HepG2 (cell line): ENCODE measurements around the gene ZNF513.

Experiments
- LCORL ChIP-seq, 2 experiments: fragments of 450-650 bp in 1 of 2; sonication (generic) in 1 of 2; formaldehyde crosslinking in 1 of 2; IDR thresholded peaks; 2 replicates each; pipeline versions ENCODE4 v1.5.0 to v1.6.1; 2017 to 2020; ENCODE audit warnings: antibody characterized with exemption in 1 of 2, missing genetic modification reagents in 1 of 2
- SETDB1 ChIP-seq: sonication (generic); formaldehyde crosslinking; IDR thresholded peaks from 2 replicates; pipeline ENCODE4 v1.5.1; 2020; ENCODE audit warnings: missing genetic modification reagents, mild to moderate bottlenecking, borderline replicate concordance

GRCh38 chr2:27421660-27422250, 41.2 kb upstream of the ZNF513 start:
- TF ChIP-seq SETDB1 (CRISPR knock-in tag) (no peak), LCORL (IDR thresholded peaks at IDR 0.05) (no peak), LCORL (CRISPR knock-in tag; IDR thresholded peaks at IDR 0.05) (no peak)
